ENCODE measurements around the gene ORM2. TPM values are rescaled to one million over a fixed set of nuclear protein-coding genes. Genes with fewer than 3 reads are reported as not detected.

ORM2 gene
- total RNA-seq, 1 experiment from 2014 or later, result 0.59 TPM

- Histone ChIP-seq H3K27me3 (ENCODE audit: insufficient read depth, low read length) (no peaks in the 10 kb centered on the region), H3K4me3 (replicated peaks in 1 of 2; ENCODE audit: low read depth in 1 of 2, low read length in 2 of 2) (no peak overlapping the region), H4K20me1 (ENCODE audit: insufficient read depth) (no peaks in the 10 kb centered on the region), H3K79me2 (ENCODE audit: insufficient read depth, low read length) (no peaks in the 10 kb centered on the region), H3K36me3 (ENCODE audit: control insufficient read depth in 1 of 2, insufficient read depth in 2 of 2, low read length in 2 of 2) (peaks cover 0 to 3% of the 10 kb centered on the region in 2 experiments; a peak in 1 of 4 replicates), H3K9ac (ENCODE audit: low read length) (no peak overlapping the region), H3K4me2 (ENCODE audit: low read length) (peak overlapping the region; percentile 63; the same call in 1 of the 2 replicates), H3K9me3 (ENCODE audit: control insufficient read depth in 1 of 2, insufficient read depth in 1 of 2, low read depth in 1 of 2, low read length in 2 of 2) (no peaks in the 10 kb centered on the region), H3K27ac (ENCODE audit: low read depth, low read length) (no peak overlapping the region), H2AFZ (ENCODE audit: low read depth, low read length, poor library complexity, severe bottlenecking) (no peak overlapping the region), H3K9me2 (ENCODE audit: insufficient read depth) (no peaks in the 10 kb centered on the region), H3K4me1 (ENCODE audit: control insufficient read depth in 1 of 2, insufficient read depth in 2 of 2, low read length in 2 of 2) (peaks cover 11 to 15% of the 10 kb centered on the region in 2 experiments; a peak in 3 of 4 replicates)
- ChIA-PET POLR2A (no interaction called here), RAD21 (ENCODE audit: low non-redundant PET in 1 of 2, low total read pairs in 2 of 2, uncharacterized antibody in 2 of 2, unreplicated experiment in 2 of 2) (no interaction called here), CTCF (no interaction called here)
- no peak for TF ChIP-seq RAD21 (IDR thresholded peaks at IDR 0.05; ENCODE audit: low read depth)
- no peak for TF ChIP-seq EZH2 (IDR thresholded peaks at IDR 0.05)
- TF ChIP-seq ATF3 (IDR thresholded peaks at IDR 0.05), result no peak
- no peak for TF ChIP-seq TCF7L2 (IDR thresholded peaks at IDR 0.05; ENCODE audit: borderline replicate concordance, extremely low read depth, insufficient read depth, insufficient read length)
- no peak for TF ChIP-seq POLR2A (IDR thresholded peaks at IDR 0.05; ENCODE audit: borderline replicate concordance, extremely low read depth, insufficient read depth, insufficient read length)
- no peak for TF ChIP-seq EGR1 (IDR thresholded peaks at IDR 0.05; ENCODE audit: low read depth)
- no peak for DNase-seq (ENCODE audit: low read depth, low spot score)
- intact Hi-C loops (cut with micrococcal nuclease), result no loop called here
- BruUV-seq (replicated peaks), result no TSS peak
- ATAC-seq, result no peak
Observed at GRCh38 chr9:114349713-114350480, 20.2 kb downstream of the ORM2 start.

- no peak overlapping the region for H3K4me2 ChIP-seq (ENCODE audit: low read length)
- no peak for TF ChIP-seq POLR2AphosphoS5 (IDR thresholded peaks at IDR 0.05; ENCODE audit: low read depth, low read length)
- no peak for TF ChIP-seq EGR1 (IDR thresholded peaks at IDR 0.05; ENCODE audit: low read depth)
- no peak for TF ChIP-seq SIN3A (IDR thresholded peaks at IDR 0.05; ENCODE audit: low read depth)
- no peak for TF ChIP-seq TCF7L2 (IDR thresholded peaks at IDR 0.05; ENCODE audit: borderline replicate concordance, extremely low read depth, insufficient read depth, insufficient read length)
- H3K9me3 ChIP-seq (ENCODE audit: control insufficient read depth in 1 of 2, insufficient read depth in 1 of 2, low read depth in 1 of 2, low read length in 2 of 2), result no peaks in the 10 kb centered on the region
- DNase-seq (ENCODE audit: low read depth, low spot score) (no peak), ATAC-seq (no peak)
- H3K79me2 ChIP-seq (ENCODE audit: insufficient read depth, low read length), result no peaks in the 10 kb centered on the region
- H3K9me2 ChIP-seq (ENCODE audit: insufficient read depth), result no peaks in the 10 kb centered on the region
- no peak overlapping the region for H3K9ac ChIP-seq (ENCODE audit: low read length)
- H2AFZ ChIP-seq (ENCODE audit: low read depth, low read length, poor library complexity, severe bottlenecking), result no peak overlapping the region
- ChIA-PET RAD21 (ENCODE audit: low non-redundant PET in 1 of 2, low total read pairs in 2 of 2, uncharacterized antibody in 2 of 2, unreplicated experiment in 2 of 2) (no interaction called here), POLR2A (no interaction called here), CTCF (no interaction called here)
- intact Hi-C loops (cut with micrococcal nuclease), result no loop called here
- H3K27ac ChIP-seq (ENCODE audit: low read depth, low read length), result no peak overlapping the region
- no peaks in the 10 kb centered on the region for H3K27me3 ChIP-seq (ENCODE audit: insufficient read depth, low read length)
- peaks cover 0 to 3% of the 10 kb centered on the region in 2 experiments; a peak in 1 of 4 replicates for H3K36me3 ChIP-seq (ENCODE audit: control insufficient read depth in 1 of 2, insufficient read depth in 2 of 2, low read length in 2 of 2)
- no peaks in the 10 kb centered on the region for H4K20me1 ChIP-seq (ENCODE audit: insufficient read depth)
- H3K4me3 ChIP-seq (replicated peaks in 1 of 2; ENCODE audit: low read depth in 1 of 2, low read length in 2 of 2), result no peak overlapping the region
- H3K4me1 ChIP-seq (ENCODE audit: control insufficient read depth in 1 of 2, insufficient read depth in 2 of 2, low read length in 2 of 2), result peaks cover 11 to 15% of the 10 kb centered on the region in 2 experiments; a peak in 3 of 4 replicates
- BruUV-seq (replicated peaks), result no TSS peak
Observed at GRCh38 chr9:114350636-114351401, 21.1 kb downstream of the ORM2 start.
